GM23248 (cell line): ENCODE data around the gene PACSIN3.

Experiments
- EZH2 ChIP-seq: fragments of 200-600 bp; sonication (generic); IDR thresholded peaks from 2 replicates; pipeline ENCODE4 v1.6.1; 2018; ENCODE audit warnings: antibody characterized with exemption, mild to moderate bottlenecking; ENCODE audit not compliant: insufficient read depth, poor library complexity, severe bottlenecking
- EZH2phosphoT487 ChIP-seq: fragments of 200-600 bp; sonication (generic); IDR thresholded peaks from 2 replicates; pipeline ENCODE4 v1.6.1; 2018; ENCODE audit warnings: antibody characterized with exemption, moderate library complexity, mild to moderate bottlenecking, low read depth; ENCODE audit not compliant: insufficient read depth

DNA sequence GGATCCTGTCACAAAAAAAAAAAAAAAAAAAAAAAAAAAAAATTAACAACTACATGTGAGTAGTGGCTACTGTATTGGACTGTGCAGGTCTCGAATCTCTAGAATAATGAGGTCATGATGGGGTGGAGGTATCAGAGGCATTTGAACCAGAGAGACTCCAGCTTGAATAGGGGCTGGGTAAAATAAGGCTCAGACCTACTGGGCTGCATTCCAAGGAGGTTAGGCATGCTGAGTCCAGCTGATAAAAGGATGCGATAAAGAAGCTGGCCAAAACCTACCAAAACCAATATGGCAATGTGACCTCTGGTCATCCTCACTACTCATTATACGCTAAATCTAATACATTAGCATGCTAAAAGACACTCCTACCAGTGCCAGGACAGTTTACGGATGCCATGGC is 5.9 kb upstream of the PACSIN3 start:
- TF ChIP-seq EZH2phosphoT487 (no peak), EZH2 (no peak)
